GM19467 (cell line): ENCODE data around the gene SGSM1.

Source experiments
- ATAC-seq: cut with Tn5 transposase; IDR thresholded peaks from one replicate; pipeline ENCODE4 v1.9.1; 2021; ENCODE audit warnings: mild to moderate bottlenecking, moderate library complexity; ENCODE audit not compliant: unreplicated experiment

Gene SGSM1

DNA sequence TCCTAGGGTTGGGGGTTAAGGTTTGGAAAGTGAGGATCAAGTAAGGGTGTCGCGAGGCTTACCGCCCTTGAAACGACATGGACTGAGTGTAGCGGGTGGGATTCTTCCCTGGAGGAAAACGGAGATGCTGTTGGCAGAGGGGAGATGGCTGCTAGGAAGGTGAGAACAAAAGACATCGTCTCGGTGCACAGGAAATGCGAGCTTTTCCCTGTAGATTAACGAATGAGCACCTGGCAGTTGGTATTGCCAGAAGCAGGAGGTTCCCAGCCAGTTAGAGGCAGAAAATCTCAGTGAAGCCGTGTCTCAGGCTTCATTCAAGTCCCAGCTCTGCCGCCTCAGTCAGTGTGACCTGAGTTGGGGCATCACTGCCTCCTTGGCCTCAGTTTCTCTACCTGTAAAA, 141.9 kb downstream of the SGSM1 start:
- ATAC-seq = no peak

DNA sequence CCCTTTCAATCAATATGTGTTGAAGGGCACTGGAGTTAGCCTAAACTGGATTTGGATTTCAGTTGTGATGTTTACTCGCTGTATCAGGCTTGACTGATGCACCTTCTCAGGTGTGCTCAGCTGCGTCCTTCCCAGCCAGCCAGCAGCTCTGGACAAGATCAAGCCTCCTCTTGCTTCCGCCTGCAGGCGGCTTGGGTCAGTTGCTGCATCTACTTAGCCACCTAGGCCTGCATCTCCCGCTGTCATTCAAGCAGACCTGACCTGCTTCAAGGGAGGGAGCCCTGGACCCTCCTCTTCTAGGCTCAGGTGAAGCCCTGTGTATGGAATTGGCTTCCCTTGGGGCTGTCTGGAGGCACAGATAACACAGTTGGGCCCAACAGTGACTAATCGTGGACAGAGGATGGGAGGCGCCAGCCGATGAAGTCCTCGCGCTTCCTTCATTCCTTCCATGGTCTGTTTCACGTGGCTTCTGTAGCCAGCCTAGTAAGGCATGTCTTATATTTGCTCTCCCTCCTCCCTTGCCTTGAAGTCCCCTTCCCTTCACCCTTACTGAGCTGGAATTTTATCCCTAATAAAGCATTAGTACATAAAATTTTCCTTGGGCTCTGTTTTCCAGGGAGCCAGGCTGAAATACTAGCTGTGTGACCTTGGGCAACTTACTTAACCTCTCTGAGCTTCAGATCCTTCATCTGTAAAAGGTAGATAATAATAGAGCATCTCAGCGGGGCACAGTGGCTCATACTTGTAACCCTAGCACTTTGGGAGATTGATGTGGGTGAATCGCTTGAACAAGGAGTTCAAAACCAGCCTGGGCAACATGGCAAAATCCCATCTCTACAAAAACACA, 142.6 kb downstream of the SGSM1 start:
- ATAC-seq = no peak

DNA sequence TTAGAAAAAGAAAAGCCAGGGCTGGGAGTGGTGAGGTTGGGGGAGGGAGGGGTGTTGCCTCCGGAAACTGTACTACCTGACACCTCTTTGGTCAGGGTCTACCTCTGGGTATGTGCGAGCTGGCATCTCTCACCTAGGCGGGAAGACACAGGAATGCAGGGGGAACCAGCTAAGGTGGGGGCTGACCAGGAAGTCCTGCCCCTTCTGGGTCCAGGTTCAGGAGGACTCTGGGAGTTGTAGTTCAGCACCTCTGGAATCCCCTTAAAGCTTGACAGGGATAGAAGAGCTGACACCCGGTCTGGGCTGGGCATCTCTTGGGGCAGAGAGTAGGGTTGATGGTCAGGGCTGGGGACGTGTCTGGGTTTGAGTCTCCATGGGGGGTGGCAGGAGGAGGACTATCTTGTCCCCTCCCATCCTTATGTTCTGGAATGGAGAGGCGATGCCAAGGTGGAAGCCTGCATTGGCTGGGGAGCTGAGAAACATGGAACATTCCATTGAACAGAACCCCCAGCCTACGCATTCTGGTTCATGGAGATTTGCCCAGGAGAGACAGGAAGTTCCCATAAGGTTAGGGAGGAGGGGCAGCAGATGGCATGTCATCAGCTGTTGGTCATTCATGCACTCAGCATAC, 144.4 kb downstream of the SGSM1 start:
- ATAC-seq = no peak

DNA sequence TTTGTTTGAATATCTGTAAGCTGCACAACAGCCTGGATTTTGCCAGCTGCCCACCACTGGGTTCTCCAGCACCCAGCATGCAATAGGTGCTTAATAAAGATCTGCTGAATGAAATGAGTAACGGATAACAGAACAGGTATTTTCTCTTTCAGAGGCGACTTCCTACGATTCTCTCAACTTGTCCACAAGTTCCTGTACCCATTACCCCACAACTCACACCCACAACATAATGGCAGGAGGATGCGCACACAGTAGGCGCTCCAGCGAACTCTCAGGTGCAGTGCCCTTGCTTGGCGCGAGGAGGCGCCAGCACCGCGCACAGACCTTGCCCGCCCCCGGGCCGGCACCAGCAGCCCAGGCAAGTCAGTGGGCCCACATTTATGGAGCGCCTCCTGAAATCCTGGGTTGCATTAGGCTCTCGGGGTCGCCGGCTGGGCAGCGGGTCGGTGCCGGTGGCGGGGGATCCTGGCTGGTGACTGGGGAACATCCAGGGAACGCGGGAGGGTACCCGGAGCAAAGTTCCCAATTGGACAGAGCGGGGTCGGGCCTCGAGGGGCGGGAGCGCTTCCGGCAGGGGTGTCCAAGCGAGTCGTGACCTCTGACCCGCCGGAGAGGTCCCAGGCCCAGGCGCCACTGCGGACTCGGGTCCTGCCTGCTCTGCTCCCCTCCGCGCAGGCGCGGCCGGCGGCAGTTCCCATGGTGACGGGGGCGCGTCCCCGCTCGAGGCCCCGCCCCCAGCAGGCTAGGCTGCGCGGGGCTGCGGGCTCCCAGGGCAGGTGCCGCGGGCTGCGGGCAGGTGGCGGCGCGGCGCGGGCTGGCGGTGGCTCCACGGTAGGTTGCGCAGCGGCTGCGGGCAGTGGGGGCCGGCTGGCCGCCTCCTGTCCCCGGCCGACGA, 146.2 kb downstream of the SGSM1 start, which contains the start of gene KIAA1671:
KIAA1671 (plus strand) TSS at position 775 of the 895 bp plus-strand sequence. CDS start 75,284 bp downstream, outside the sequence.
- ATAC-seq = no peak

DNA sequence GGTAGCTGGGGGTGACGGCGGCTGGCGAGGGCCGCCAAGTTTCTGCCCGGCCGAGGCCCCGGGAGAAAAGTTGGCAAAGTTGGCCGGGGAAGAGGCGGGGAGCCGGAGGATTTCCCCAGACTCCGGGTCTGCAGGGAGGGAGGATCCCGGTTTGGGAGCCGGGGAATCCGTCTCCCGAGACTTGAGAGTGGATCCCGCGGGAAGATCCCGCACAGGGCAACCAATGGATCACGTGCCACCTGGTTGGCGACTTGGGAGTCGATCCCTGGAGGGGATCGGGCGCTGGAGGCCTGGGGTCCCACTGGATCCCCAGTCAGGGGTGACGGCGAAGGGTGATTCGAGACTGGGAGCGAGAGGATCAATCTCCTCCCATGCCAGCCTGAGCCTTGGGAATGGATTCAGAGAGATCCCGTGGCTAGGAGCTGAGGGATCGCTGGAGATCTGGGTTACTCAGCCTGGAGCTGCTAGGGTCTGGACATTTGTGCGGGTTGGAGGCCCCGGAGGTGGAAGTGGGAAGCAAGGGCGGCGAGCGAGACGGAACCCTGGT, 146.9 kb downstream of the SGSM1 start:
- no peak for ATAC-seq

DNA sequence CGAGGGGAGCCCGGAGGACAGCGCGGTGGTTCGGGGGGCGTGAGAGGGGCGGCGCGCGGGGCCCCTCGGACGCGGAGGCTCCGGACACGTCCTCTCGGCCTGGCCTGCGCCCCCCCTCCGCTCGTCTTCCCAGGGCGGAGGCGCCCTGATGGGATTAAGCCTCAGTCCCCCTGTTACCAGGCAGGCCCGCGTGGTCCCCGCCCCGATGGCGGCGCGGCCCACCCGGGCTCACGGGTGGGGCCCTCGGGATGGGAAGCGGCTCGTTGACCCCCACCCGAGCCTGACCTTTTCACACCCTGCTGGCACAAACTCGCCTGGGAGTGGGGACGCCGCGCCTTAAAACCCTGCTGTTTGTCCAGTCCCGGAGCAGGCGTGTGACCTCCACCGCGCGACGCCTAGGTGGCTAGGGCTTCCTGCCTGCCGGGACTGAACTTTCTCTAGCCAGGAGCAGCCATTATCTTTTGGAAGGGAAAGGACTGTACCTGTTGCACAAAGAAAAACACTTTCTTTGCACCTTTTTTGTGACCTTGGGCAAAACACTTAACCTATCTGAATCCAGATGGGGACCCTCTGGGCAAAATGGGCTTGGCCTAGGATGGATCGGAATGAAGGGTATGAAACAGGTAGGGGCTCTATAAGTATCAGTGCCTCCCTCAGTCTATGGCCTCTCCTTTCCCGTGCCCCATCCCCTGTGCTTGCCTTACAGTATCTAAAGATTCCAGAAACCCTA, 147.5 kb downstream of the SGSM1 start:
- ATAC-seq = no peak

DNA sequence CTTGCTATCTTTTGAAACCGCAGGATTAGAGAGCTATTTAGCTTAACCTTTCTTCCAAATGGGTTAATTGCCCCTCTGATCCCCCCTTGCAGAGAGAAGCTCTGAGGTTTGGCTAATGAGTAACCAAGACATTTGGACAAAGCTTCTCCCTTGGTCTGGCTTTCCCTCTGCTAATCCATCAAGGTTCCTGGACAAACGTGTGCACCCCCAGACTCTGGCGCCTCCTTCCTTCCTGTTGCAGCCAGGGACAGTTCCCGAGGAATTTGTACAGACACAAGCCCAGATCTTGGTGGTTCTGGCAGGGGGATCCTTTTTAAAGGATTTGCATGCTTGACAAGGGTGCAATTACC, 148.1 kb downstream of the SGSM1 start:
- no peak for ATAC-seq

DNA sequence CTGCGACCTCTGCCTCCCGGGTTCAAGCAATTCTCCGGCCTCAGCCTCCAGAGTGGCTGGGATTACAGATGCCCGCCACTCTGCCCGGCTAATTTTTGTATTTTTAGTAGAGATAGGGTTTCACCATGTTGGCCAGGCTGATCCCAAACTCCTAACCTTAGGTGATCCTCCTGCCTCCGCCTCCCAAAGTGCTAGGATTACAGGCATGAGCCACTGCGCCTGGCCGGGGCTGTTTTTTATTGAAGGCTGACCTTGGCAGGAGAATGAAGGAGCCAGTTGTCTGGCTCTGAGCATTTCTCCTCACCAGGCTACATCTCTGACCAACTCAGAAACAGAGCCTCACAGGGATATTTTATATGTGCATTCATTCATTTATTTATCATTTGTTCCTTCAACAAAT, 148.8 kb downstream of the SGSM1 start:
- no peak for ATAC-seq

DNA sequence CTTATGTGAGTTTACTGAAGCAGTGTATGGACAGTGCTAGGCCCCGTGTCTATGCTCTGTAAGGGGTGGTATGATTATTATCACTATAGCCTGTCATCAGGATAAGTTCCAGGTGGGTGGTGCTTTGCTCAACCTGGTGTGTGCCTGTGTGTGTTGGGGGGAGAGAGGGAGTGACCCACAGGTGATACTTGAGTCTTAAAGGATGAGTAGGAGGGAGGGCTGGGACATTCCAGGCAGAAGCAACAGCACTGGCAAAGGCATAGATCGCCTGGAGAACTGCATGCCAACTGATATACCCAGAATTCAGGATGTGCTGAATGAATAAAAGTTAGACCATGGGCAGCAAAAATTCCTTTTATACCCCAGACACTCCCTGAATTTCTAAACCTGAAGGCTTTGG, 151.0 kb downstream of the SGSM1 start:
- ATAC-seq = no peak

DNA sequence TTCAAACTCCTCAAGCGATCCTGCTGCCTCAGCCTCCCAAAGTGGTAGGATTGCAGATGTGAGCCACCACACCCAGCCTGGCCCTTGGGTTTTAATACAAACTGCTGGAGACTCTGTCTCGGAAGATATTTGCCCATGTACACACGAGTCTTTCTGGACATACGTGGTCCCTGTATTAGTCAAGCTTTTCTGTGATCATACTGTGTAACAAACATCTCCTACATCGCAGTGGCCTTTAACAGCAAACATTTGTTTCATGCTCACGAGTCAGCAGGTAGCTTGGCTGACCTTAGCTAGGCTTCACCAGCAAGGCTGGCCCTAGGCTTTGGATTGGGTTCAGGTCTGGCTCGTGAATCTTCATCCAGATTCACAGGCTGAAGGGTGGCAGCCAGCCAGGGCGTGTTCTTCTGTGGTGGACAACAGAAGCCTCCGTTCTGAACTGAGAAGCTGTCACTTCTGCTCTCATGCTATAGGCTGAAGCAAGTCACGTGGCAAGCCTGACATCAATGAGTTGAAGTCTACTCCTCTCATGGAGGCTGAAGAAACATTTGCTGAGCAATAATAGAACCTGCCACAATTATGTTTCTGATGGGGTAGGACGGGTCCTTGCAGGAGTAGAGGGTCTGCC, 155.3 kb downstream of the SGSM1 start:
- no peak for ATAC-seq

DNA sequence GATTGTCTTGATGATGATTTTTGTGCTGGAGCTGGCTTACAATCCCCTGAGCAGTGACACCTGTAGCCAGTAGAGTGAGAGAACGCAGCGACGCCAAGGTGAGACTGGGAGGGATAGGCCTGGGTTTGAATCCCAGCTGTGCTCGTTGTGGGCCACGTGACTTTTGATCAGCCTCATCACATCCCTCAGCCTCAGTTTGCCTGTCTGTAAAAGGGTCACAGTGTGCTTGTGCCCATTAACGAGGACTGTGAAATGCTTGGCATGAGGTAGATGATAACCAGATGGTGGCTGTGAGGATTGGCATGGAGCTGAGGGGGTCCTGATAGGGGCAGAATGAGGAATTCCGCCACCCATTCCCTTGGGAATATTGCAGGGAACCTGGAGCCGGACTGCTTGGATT, 156.1 kb downstream of the SGSM1 start:
- no peak for ATAC-seq

DNA sequence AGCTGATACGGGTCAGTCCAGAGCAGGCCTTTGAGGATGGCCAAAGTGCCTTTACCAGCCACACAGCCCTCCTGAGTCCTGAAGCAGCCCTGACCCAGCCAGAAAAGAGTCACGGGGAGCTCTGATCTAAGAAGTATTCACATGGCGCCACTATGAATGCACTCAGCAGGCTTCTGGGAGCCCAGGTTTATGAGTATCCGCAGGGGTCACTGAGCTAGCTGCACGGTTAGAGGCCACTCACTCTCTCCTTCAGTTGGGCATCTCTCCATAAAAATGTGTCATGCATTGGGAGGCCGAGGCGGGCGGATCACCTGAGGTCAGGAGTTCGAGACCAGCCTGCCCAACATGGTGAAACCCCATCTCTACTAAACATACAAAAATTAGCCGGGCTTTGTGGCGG, 156.8 kb downstream of the SGSM1 start:
- no peak for ATAC-seq

DNA sequence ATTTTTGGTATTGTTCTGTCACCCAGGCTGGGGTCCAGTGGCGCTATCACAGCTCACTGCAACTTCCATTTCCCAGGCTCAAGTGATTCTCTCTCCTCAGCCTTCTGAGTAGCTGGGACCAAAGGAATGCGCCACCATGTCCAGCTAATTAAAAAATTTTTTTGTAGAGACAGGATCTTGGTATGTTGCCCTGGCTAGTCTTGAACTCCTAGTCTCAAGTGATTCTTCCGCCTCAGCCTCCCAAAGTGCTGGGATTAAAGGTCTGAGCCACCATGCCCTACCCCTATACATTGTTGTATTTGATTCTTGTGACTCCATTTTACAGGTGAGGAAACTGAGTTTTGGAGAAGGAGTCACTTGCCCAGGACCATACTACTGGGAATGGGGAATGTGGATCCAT, 158.4 kb downstream of the SGSM1 start:
- ATAC-seq = no peak

DNA sequence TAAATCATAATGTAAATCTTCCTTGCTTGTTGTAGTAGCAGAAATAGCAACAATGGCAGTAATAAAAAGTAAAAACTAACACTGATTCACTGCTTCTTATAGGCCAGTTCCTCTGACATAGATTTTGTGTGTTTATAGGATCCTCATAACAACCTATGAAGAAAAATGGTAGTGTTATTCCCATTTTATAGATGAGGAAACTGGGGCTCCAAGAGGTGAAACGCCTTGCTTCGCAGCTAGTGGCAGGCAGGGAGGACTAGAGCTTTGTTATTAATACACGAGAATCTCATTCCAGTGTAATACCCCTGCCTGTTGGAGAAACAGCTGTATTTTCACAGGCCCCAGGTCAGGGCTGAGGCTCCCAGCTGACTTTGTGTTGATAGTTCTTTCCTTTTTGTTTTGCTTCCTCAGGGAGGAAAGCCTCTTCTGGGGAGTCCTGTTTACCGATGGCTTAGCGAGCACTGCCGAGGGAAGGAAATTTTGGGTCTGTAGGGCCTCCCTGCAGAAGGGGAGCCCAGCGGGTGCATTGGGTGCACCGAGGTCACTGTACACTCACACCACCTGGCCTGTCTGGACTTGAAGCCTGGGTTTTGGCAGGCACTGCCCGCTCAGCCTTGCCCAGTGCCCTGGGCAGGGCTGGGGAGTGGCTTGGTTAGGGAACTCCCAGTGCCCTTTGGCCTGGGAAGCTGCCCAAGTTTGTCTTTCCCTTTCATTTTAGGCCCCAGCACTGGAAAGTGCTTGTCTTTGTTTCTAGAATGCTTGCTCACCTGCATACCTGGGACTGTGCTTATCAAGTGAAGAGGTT, 160.0 kb downstream of the SGSM1 start:
- no peak for ATAC-seq

DNA sequence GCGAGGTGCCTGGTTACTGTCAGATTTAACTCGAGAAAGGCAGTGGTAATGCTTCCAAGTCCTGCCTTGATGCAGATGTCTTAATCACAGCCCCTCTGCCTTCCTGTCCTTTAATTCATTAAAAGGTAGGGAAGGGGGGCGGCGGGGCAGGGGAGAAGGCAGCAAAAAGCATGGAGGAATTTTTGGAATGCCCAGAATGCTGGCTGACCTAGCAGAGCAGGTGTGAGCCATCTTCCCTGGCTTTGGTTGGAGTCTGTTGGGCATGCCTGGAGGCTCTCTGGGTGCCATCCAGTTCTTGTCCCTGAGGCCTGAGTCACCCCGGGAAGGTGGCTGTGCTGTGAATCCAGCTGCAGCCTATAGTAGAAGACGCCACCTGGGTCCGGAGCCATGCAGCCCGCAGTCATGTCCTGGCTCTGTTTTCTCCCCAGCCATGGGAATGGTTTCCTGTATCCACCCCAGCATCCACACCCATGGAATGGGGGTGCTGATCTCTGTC, 162.1 kb downstream of the SGSM1 start:
- ATAC-seq = no peak

DNA sequence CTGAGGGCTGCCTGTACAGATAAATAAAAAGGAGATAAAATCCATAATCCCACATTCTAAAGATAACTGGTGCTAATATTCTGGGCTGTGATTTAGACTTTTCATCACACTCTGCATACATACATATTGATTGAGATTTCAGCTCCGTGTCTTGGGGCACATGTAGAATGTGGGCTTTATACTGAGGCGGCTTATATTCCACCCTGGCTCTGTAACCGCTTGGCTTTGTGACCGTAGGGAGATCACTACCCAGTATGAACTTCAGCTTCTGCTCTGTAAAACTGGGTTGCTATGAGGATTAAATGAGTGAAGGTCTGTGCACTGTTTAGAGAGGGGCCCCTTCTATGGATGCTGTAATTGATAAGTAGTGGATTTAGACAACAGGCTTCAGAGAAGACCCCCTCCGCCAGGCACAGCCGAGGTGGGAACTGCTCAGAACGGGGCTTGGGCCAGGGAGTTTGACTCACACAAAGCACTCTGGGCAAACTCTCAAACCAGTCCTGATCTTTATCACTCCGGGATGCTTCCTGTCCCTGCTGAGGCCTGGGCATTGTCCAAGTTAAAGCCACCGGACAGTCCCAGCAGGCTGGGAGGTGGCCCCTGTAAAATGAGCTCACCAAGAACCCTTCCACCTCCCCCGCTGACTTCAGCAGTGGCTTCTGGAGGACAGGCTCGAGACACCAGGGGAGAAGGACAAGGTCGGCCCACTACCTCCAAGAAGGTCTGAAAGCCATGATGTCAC, 163.7 kb downstream of the SGSM1 start:
- ATAC-seq = no peak

DNA sequence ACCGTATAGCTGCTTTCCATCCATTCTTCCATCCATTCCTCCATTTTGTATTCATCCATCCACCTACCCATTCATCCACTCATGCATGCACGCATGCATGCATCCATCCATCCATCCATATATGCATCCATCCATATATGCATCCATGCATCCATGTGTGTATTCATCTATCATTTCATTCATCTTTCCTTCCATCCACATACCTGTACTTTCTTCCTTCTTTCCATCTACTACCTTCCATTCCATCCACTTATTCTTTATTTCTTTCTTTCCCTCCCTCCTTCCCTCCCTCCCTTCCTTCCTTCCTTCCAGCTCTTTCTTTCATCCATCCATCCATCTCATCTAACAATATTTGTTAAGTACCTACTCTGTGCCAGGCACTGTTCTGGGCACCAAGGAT, 166.4 kb downstream of the SGSM1 start:
- no peak for ATAC-seq

DNA sequence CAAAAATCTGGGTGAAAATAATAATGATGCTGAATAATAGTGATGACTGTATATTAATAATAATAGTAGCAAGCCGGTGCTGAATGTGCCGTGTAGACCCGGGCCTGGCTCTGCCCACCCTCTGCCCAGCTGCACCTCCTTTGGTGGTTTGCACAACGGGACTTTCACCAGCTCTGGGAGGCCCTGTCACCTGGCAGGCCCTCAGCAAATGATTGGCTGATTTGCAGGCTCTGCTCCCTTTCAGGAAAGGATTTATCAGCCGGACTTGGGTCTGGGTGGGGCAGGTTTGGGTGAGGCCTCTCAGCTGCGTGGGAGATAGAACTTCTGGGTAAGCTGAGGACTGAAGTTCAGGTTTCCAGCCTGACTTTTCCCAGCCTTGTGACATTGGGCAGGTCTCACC, 167.9 kb downstream of the SGSM1 start:
- no peak for ATAC-seq
